Gastrocnemius medialis (tissue), 4 donors: ENCODE data around the gene IAH1. TPM values are rescaled to one million over a fixed set of nuclear protein-coding genes. Genes with fewer than 3 reads are reported as not detected.

ENCODE experiments used
- ATAC-seq, 2 donors: fragments of 150-250 bp; one replicate each; pipeline ENCODE4 v1.9.1; 2016
- DNase-seq, 2 donors: peaks; one replicate each; pipeline ENCODE4 v3.0.0-alpha.2; 2019
- H3K27ac ChIP-seq, 4 donors: fragments of 200-600 bp; sonication (generic); 1 replicate in 1 of 4; 2 replicates in 3 of 4; pipeline ENCODE4 v1.5.1; 2016 to 2018; ENCODE audit warnings: mild to moderate bottlenecking in 2 of 4, moderate library complexity in 1 of 4
- H3K27me3 ChIP-seq, 3 donors: fragments of 200-600 bp; sonication (generic) in 2 of 3; 1 replicate in 1 of 3; 2 replicates in 2 of 3; pipeline versions ENCODE4 v1.5.1 to v1.6.0; 2016 to 2019; ENCODE audit warnings: mild to moderate bottlenecking in 1 of 3, moderate library complexity in 1 of 3
- H3K36me3 ChIP-seq, 2 donors: fragments of 200-600 bp; sonication (generic) in 1 of 2; one replicate each; pipeline ENCODE4 v1.5.1; 2017 to 2018
- H3K4me1 ChIP-seq, 2 donors: fragments of 200-600 bp; sonication (generic) in 1 of 2; one replicate each; pipeline ENCODE4 v1.5.1; 2016 to 2017; ENCODE audit warnings: mild to moderate bottlenecking in 2 of 2
- H3K4me3 ChIP-seq, 4 donors: fragments of 200-600 bp; sonication (generic) in 3 of 4; 1 replicate in 1 of 4; 2 replicates in 3 of 4; pipeline ENCODE4 v1.5.1; 2016 to 2019; ENCODE audit warnings: mild to moderate bottlenecking in 2 of 4
- H3K9me3 ChIP-seq, 3 donors: fragments of 200-600 bp; sonication (generic) in 2 of 3; 1 replicate in 1 of 3; 2 replicates in 2 of 3; pipeline ENCODE4 v1.5.1; 2016 to 2019
- CTCF ChIP-seq, 5 experiments: fragments of 450-650 bp in 3 of 5; fragments of 200-600 bp in 2 of 5; sonication (generic) in 2 of 5; IDR thresholded peaks in 4 of 5; conservative IDR thresholded peaks in 1 of 5; 1 replicate in 4 of 5; 2 replicates in 1 of 5; pipeline ENCODE4 v1.5.1; 2016 to 2019; ENCODE audit warnings: antibody characterized with exemption in 5 of 5, mild to moderate bottlenecking in 3 of 5, moderate library complexity in 3 of 5
- POLR2A ChIP-seq, 2 donors: fragments of 450-650 bp; IDR thresholded peaks; one replicate each; pipeline ENCODE4 v1.6.1; 2017; ENCODE audit warnings: antibody characterized with exemption in 2 of 2, mild to moderate bottlenecking in 2 of 2, moderate library complexity in 2 of 2
- in situ Hi-C, 4 donors: fragments of 200-750 bp; cut with MboI; loops; one replicate each; pipeline versions ENCODE4 v1.15.0 to v1.8.0; 2017; ENCODE audit warnings: low sequenced_read_pairs in 4 of 4
- intact Hi-C: fragments of 100-400 bp; cut with DNase I; formaldehyde crosslinking; loops from one replicate; pipeline ENCODE4 v1.15.1; 2023; ENCODE audit warnings: low total_unique reads
- total RNA-seq, 4 donors: library from RNA; depleted of rRNA; stranded (reverse); fragments of >200 nt; gene quantifications; one replicate each; pipeline versions ENCODE4 v1.1.0 to v1.2.3, GENCODE V29; 2016

The IAH1 gene
- total RNA-seq, 4 donors from 2014 or later = 15.8 to 45.9 (median 38.6) TPM

- Histone ChIP-seq H3K4me3 (no peak overlapping the region), H3K9me3 (no peaks in the 10 kb centered on the region), H3K4me1 (no peaks in the 10 kb centered on the region), H3K36me3 (peaks cover 3 to 91% of the 10 kb centered on the region in 2 donors), H3K27me3 (no peaks in the 10 kb centered on the region), H3K27ac (no peak overlapping the region)
- ATAC-seq (no peak), DNase-seq (no peak)
- no peak for TF ChIP-seq POLR2A (IDR thresholded peaks at IDR 0.05)
- TF ChIP-seq CTCF (IDR thresholded peaks at IDR 0.05 in 4 of 5, conservative IDR thresholded peaks at IDR 0.05 in 1 of 5) = no peak
- intact Hi-C loops (no loop called here), in situ Hi-C loops (no loop called here)
Measured at GRCh38 chr2:9439536-9439935, 34.8 kb upstream of the IAH1 start.

GRCh38 chr2:9440058-9440727, 34.2 kb upstream of the IAH1 start:
- no peak for TF ChIP-seq POLR2A (IDR thresholded peaks at IDR 0.05)
- no peak for TF ChIP-seq CTCF (IDR thresholded peaks at IDR 0.05 in 4 of 5, conservative IDR thresholded peaks at IDR 0.05 in 1 of 5)
- in situ Hi-C loops = no loop called here
- ATAC-seq = no peak
- intact Hi-C loops = no loop called here
- no peak overlapping the region for H3K4me3 ChIP-seq
- H3K27me3 ChIP-seq = no peaks in the 10 kb centered on the region
- no peak overlapping the region for H3K27ac ChIP-seq
- H3K4me1 ChIP-seq = no peaks in the 10 kb centered on the region
- DNase-seq = no peak
- no peaks in the 10 kb centered on the region for H3K9me3 ChIP-seq
- H3K36me3 ChIP-seq = peaks cover 3 to 87% of the 10 kb centered on the region in 2 donors

- no peak overlapping the region for H3K27ac ChIP-seq
- in situ Hi-C loops (no loop called here), intact Hi-C loops (no loop called here)
- no peaks in the 10 kb centered on the region for H3K9me3 ChIP-seq
- no peak overlapping the region for H3K4me3 ChIP-seq
- DNase-seq (no peak), ATAC-seq (no peak)
- H3K27me3 ChIP-seq = no peaks in the 10 kb centered on the region
- peaks cover 3 to 88% of the 10 kb centered on the region in 2 donors for H3K36me3 ChIP-seq
- H3K4me1 ChIP-seq = no peaks in the 10 kb centered on the region
- TF ChIP-seq CTCF (IDR thresholded peaks at IDR 0.05 in 4 of 5, conservative IDR thresholded peaks at IDR 0.05 in 1 of 5) (no peak), POLR2A (IDR thresholded peaks at IDR 0.05) (no peak)
Measured at GRCh38 chr2:9441556-9441955, 32.8 kb upstream of the IAH1 start.

- Histone ChIP-seq H3K4me3 (no peak overlapping the region), H3K4me1 (no peaks in the 10 kb centered on the region), H3K9me3 (no peaks in the 10 kb centered on the region), H3K36me3 (peaks cover 0 to 74% of the 10 kb centered on the region in 2 donors), H3K27ac (no peak overlapping the region), H3K27me3 (no peaks in the 10 kb centered on the region)
- intact Hi-C loops = no loop called here
- no peak for TF ChIP-seq CTCF (IDR thresholded peaks at IDR 0.05 in 4 of 5, conservative IDR thresholded peaks at IDR 0.05 in 1 of 5)
- TF ChIP-seq POLR2A (IDR thresholded peaks at IDR 0.05) = no peak
- in situ Hi-C loops = no loop called here
- ATAC-seq = no peak
- DNase-seq = no peak
Measured at GRCh38 chr2:9443526-9443925, 30.8 kb upstream of the IAH1 start.

- Histone ChIP-seq H3K27me3 (no peaks in the 10 kb centered on the region), H3K36me3 (peaks cover 0 to 72% of the 10 kb centered on the region in 2 donors), H3K9me3 (no peaks in the 10 kb centered on the region), H3K4me3 (no peak overlapping the region), H3K4me1 (no peaks in the 10 kb centered on the region), H3K27ac (no peak overlapping the region)
- in situ Hi-C loops = no loop called here
- no peak for ATAC-seq
- no peak for TF ChIP-seq CTCF (IDR thresholded peaks at IDR 0.05 in 4 of 5, conservative IDR thresholded peaks at IDR 0.05 in 1 of 5)
- no peak for TF ChIP-seq POLR2A (IDR thresholded peaks at IDR 0.05)
- intact Hi-C loops = no loop called here
- no peak for DNase-seq
Measured at GRCh38 chr2:9445089-9445488, 29.3 kb upstream of the IAH1 start.
